KMS-11 (cell line): ENCODE results near the gene FPR1.

Experiments
- H2AFZ ChIP-seq: fragments of 200-600 bp; sonication (generic); 2 replicates; pipeline ENCODE4 v1.6.1; 2016; ENCODE audit warnings: antibody characterized with exemption, mixed run types, low read depth
- H3K27ac ChIP-seq: fragments of 200-600 bp; sonication (generic); 2 replicates; pipeline ENCODE4 v1.6.1; 2016; ENCODE audit warnings: mild to moderate bottlenecking, mixed run types
- H3K27me3 ChIP-seq: fragments of 200-600 bp; sonication (generic); 2 replicates; pipeline ENCODE4 v1.6.1; 2017; ENCODE audit warnings: mild to moderate bottlenecking, low read depth, mixed run types, moderate library complexity; ENCODE audit not compliant: insufficient read depth
- H3K36me3 ChIP-seq: fragments of 200-600 bp; sonication (generic); 2 replicates; pipeline ENCODE4 v1.6.1; 2017; ENCODE audit warnings: mild to moderate bottlenecking, mixed run types; ENCODE audit not compliant: insufficient read depth
- H3K4me1 ChIP-seq: fragments of 200-600 bp; sonication (generic); 2 replicates; pipeline ENCODE4 v1.6.1; 2016; ENCODE audit warnings: mild to moderate bottlenecking, low read depth, mixed run types; ENCODE audit not compliant: poor library complexity, severe bottlenecking
- H3K4me2 ChIP-seq: fragments of 200-600 bp; sonication (generic); 2 replicates; pipeline ENCODE4 v1.7.0; 2016; ENCODE audit warnings: mild to moderate bottlenecking, mixed run types
- H3K4me3 ChIP-seq: fragments of 200-600 bp; sonication (generic); IDR thresholded peaks from 2 replicates; pipeline ENCODE4 v1.6.1; 2017; ENCODE audit warnings: low read depth, low read length, mixed read lengths; ENCODE audit not compliant: insufficient read depth
- H3K79me2 ChIP-seq: fragments of 200-600 bp; sonication (generic); 2 replicates; pipeline ENCODE4 v1.6.1; 2016; ENCODE audit warnings: low read depth, mixed run types; ENCODE audit not compliant: insufficient read depth
- H3K9ac ChIP-seq: fragments of 200-600 bp; sonication (generic); 2 replicates; pipeline ENCODE4 v1.6.1; 2016; ENCODE audit warnings: mild to moderate bottlenecking, mixed run types
- H4K20me1 ChIP-seq: fragments of 200-600 bp; sonication (generic); 2 replicates; pipeline ENCODE4 v1.6.1; 2016; ENCODE audit warnings: mild to moderate bottlenecking, mixed run types; ENCODE audit not compliant: insufficient read depth
- TF ChIP-seq, protein P1 (sequence below): fragments of 200-600 bp; sonication (generic); conservative IDR thresholded peaks from 2 replicates; pipeline ENCODE4 v1.6.1; 2017; ENCODE audit warnings: low read depth, mild to moderate bottlenecking, antibody characterized with exemption, low read length, moderate library complexity, mixed read lengths

The FPR1 gene

DNA sequence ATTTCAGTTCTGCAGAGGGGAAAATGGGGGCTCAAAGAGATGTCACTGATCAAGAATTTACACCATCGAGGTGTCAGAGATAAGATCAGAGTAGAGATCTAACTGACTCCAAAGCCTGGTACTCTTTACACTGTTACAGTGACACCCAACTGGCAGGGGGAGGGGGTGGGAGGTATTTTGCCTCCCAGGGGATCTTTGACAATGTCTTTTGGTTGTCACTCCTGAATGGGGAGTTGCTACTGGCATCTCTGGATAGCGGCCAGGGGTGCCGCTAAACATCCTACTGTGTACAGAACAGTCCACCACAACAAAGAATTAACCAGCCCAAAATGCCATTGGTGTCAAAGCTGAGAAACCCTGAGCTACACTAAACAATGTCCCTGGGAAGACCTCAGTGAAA is 46.4 kb upstream of the FPR1 start:
- TF ChIP-seq, protein P1, sequence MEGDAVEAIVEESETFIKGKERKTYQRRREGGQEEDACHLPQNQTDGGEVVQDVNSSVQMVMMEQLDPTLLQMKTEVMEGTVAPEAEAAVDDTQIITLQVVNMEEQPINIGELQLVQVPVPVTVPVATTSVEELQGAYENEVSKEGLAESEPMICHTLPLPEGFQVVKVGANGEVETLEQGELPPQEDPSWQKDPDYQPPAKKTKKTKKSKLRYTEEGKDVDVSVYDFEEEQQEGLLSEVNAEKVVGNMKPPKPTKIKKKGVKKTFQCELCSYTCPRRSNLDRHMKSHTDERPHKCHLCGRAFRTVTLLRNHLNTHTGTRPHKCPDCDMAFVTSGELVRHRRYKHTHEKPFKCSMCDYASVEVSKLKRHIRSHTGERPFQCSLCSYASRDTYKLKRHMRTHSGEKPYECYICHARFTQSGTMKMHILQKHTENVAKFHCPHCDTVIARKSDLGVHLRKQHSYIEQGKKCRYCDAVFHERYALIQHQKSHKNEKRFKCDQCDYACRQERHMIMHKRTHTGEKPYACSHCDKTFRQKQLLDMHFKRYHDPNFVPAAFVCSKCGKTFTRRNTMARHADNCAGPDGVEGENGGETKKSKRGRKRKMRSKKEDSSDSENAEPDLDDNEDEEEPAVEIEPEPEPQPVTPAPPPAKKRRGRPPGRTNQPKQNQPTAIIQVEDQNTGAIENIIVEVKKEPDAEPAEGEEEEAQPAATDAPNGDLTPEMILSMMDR = no peak
- Histone ChIP-seq H2AFZ (no peak overlapping the region), H3K9ac (no peak overlapping the region), H3K4me3 (no peak overlapping the region), H3K4me2 (no peak overlapping the region), H3K36me3 (no peaks in the 10 kb centered on the region), H4K20me1 (no peaks in the 10 kb centered on the region), H3K27me3 (no peaks in the 10 kb centered on the region), H3K27ac (no peak overlapping the region), H3K4me1 (no peaks in the 10 kb centered on the region), H3K79me2 (no peaks in the 10 kb centered on the region)

DNA sequence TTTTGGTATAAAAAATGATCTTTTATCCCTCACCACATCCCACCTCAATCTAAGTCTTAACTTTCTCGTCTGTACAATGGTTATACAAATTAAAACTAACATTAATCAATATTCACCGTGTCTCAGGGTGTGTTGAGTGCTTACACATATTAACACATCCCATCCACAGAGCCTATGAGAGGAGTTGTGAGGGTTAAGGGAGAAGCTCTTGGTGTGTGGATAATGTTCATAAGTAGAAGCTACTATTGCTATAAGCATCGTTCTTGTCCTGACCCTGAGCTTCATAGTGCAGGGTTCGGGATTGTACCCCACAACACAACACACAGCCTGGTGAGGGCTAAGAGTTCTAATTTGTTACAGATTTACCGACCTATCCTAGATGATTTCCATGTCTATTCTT is 45.8 kb upstream of the FPR1 start:
- H2AFZ ChIP-seq = no peak overlapping the region
- no peaks in the 10 kb centered on the region for H4K20me1 ChIP-seq
- no peaks in the 10 kb centered on the region for H3K79me2 ChIP-seq
- no peak overlapping the region for H3K4me2 ChIP-seq
- TF ChIP-seq, protein P1 = no peak
- no peak overlapping the region for H3K4me3 ChIP-seq
- no peaks in the 10 kb centered on the region for H3K36me3 ChIP-seq
- no peaks in the 10 kb centered on the region for H3K27me3 ChIP-seq
- H3K27ac ChIP-seq = no peak overlapping the region
- no peak overlapping the region for H3K9ac ChIP-seq
- no peaks in the 10 kb centered on the region for H3K4me1 ChIP-seq

DNA sequence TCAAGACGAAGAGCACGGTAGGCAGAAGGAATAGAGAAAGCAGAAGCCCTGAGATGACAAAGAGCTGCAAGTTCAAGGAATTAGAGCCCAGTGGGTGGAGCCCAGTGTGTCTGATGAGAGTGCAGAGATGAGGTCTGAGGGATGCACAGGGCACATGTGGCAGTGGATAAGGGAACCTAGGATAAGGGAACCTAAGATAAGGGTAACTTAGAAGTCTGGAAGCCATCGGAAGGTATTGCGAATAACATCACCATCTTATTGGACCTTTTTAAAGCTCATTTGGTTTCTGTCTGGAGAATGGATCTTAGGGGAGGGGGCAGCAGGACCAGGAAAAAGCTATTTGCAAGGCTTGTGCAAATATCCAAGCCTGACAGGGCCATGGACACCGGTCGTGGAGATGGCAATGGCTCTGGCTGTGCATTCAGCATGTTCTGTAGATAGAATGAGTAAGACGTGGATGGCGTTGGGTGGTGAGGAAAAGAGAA is 44.6 kb upstream of the FPR1 start:
- Histone ChIP-seq H3K27ac (no peak overlapping the region), H3K4me3 (no peak overlapping the region), H3K79me2 (no peaks in the 10 kb centered on the region), H3K9ac (no peak overlapping the region), H3K4me2 (no peak overlapping the region), H3K27me3 (no peaks in the 10 kb centered on the region), H3K4me1 (no peaks in the 10 kb centered on the region), H3K36me3 (no peaks in the 10 kb centered on the region), H4K20me1 (no peaks in the 10 kb centered on the region), H2AFZ (no peak overlapping the region)
- TF ChIP-seq, protein P1 = no peak

DNA sequence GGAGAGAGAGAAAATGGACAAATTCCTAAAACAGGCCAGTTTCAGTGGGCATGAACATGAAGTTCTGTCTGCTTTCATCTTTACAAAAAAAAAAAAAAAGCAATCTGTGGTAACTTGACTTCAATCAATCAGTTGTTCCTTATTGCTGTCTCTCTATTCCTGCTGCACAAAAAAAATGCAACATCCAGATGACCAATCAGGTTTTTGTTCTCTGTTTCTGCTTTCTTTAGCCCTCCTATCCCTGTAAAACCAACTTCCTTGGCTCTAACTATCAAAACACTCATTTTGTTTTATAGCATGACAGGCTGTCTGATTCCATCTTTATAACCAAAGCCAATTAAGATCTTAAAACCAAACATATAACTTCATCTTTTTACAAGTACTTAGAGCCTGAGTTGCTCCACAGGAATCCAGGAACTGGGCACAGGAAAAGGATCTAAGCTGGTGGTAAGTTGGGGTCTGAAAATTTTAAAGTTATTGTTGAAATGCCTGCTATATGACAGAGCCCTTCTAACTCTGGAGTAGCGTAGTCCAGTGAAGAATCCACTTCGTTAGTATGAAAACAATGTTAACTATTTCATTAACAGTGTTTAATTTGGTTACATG is 43.3 kb upstream of the FPR1 start, which contains the start of gene FPR3:
FPR3 (plus strand) TSS at position 273 of the 606 bp plus-strand sequence. CDS start 28,592 bp downstream, outside the sequence.
- Histone ChIP-seq H3K4me2 (no peak within 1 kb of the TSS), H2AFZ (no peak within 1 kb of the TSS), H3K4me3 (no peak within 1 kb of the TSS), H3K36me3 (no peaks in the 10 kb centered on the region), H4K20me1 (no peaks in the 10 kb centered on the region), H3K9ac (no peak within 1 kb of the TSS), H3K79me2 (no peaks in the 10 kb centered on the region), H3K27ac (no peak within 1 kb of the TSS), H3K4me1 (no peaks in the 10 kb centered on the region), H3K27me3 (no peaks in the 10 kb centered on the region)
- TF ChIP-seq, protein P1 = no peak
